Ishikawa (cell line): ENCODE data around the gene ZNF547.
A peak's percentile ranks its signal among the peaks of the same experiment; 100 is the strongest.

Source experiments
- CEBPB ChIP-seq: IDR thresholded peaks from 2 replicates; pipeline ENCODE4 v1.6.1; 2012
- CREB1 ChIP-seq: IDR thresholded peaks from 2 replicates; pipeline ENCODE4 v1.6.1; 2012; ENCODE audit warnings: low read depth
- EGR1 ChIP-seq: IDR thresholded peaks from 2 replicates; pipeline ENCODE4 v1.6.1; 2012
- EP300 ChIP-seq: IDR thresholded peaks from 2 replicates; pipeline ENCODE4 v1.6.1; 2012; ENCODE audit warnings: borderline replicate concordance
- FOXM1 ChIP-seq: IDR thresholded peaks from 2 replicates; pipeline ENCODE4 v1.6.1; 2012; ENCODE audit warnings: low read depth, borderline replicate concordance
- NFIC ChIP-seq: IDR thresholded peaks from 2 replicates; pipeline ENCODE4 v1.6.1; 2012
- RAD21 ChIP-seq: IDR thresholded peaks from 2 replicates; pipeline ENCODE4 v1.6.1; 2012; ENCODE audit warnings: low read depth
- TAF1 ChIP-seq: IDR thresholded peaks from 2 replicates; pipeline ENCODE4 v1.6.1; 2012; ENCODE audit warnings: low read depth, mild to moderate bottlenecking
- TCF12 ChIP-seq: IDR thresholded peaks from 2 replicates; pipeline ENCODE4 v1.6.1; 2012; ENCODE audit warnings: low read depth
- TEAD4 ChIP-seq: IDR thresholded peaks from 2 replicates; pipeline ENCODE4 v1.6.1; 2012
- YY1 ChIP-seq: IDR thresholded peaks from 2 replicates; pipeline ENCODE4 v1.6.1; 2012; ENCODE audit warnings: low read depth
- ZBTB7A ChIP-seq: IDR thresholded peaks from 2 replicates; pipeline ENCODE4 v1.6.1; 2012; ENCODE audit warnings: low read depth
- TF ChIP-seq, protein P1 (sequence below): IDR thresholded peaks from 2 replicates; pipeline ENCODE4 v1.6.1; 2012
- TF ChIP-seq, protein P2 (sequence below): IDR thresholded peaks from 2 replicates; pipeline ENCODE4 v1.6.1; 2012
- TF ChIP-seq, protein P3 (sequence below): IDR thresholded peaks from 2 replicates; pipeline ENCODE4 v1.6.1; 2012; ENCODE audit warnings: low read depth, mild to moderate bottlenecking

ZNF547 gene

DNA sequence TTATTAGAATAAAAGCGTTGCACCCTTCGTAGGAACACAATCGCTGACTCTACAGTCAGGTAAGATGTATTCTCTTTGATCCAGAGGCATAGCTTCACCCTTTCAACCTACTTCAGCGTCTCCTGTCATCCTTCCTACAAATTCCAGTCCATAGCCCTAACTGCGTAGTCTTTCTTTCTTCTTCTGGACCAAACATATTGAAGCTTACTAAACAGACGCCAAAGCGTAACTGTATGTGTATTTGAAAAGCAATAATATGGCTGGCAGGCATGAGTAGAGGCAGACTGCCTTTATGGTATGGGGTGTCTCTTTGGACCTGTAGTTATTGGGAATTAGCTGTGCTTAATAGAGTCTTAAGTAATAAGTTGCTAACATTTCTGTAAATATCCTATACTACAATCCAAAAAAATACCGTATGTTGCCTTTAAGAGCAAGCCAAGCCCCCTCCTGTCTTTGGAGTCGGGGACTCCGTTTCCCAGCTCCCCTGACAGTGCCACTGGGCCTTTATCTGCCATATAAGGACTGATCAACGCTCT, 25.9 kb downstream of the ZNF547 start:
- TF ChIP-seq NFIC (no peak), RAD21 (no peak), EP300 (no peak)

DNA sequence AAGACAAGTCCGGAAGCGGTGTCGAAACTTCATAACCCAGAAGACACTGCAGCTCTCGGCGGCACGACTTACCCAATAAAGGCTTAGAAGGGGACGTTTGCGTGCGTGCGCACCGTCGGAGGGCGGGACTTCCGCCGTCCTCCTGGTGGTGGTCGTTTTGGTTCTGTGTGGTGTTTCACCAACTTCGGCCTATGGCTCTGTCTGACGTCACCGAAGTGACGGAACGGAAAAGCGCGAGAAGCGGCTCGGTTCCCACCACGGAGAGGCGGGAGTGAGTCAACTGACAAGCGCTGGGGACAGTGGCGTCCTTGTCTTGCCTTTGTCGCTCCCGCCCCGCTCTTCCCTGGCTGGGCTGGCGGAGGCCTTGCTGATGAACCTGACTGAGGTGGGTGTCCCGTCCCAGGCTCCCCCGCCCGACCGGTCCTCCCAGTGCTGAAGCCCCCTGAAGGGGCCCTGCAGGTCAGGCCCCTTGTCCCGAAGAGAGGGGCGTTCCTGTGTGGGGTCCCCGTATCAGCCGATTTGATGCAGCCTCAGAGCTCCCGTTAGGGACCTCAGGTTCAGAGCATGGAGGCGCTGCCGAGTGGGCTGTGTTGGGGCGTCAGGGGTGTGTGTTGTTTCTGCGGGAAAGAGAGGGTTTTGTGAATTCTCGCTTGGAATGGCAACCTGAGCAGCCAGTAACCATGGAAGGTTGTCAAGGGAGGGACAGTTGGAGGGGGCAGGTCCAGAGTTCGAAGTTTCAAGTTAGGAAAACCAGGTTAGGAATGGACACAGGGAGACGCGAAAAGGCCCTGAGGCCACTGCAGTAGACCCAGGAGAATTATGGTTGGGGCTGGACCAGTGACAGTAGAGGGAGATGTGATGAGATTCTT, 26.6 kb downstream of the ZNF547 start, which contains the start of gene ZNF548:
TSS of gene ZNF548 (plus strand) at position 125 of the 869 bp plus-strand sequence. CDS start at position 371, 246 bp downstream.
- TF ChIP-seq CREB1, result peak; percentile 60
- TF ChIP-seq TAF1, result no peak
- TF ChIP-seq TCF12, result peak; percentile 39; the same call in 1 of the 2 replicates
- no peak for TF ChIP-seq ZBTB7A
- TF ChIP-seq, protein P1, sequence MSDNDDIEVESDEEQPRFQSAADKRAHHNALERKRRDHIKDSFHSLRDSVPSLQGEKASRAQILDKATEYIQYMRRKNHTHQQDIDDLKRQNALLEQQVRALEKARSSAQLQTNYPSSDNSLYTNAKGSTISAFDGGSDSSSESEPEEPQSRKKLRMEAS, result 0 out of 2 replicates have a peak, but pooled peaks have one; percentile 22
- TF ChIP-seq CEBPB, result peak; percentile 49; the same call in 1 of the 2 replicates

DNA sequence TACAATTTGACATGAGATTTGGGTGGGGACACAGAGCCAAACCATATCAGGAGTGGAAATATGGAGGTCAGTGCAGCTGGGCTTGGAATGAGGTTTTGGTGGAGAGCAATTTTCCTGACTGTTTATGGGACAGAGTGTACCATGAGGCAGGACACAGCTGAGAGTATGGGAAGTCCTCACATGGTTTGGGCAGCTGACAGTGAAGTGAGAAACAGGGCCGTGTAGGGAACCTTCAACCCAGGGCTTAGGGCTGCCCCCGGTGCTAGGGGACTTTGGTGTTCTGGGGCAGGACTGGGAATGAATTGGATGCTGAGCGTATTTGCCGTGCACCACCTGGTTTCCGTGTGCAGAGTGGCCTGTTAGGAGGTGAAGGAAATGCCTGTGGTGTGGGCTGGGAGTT, 32.4 kb downstream of the ZNF547 start:
- TF ChIP-seq NFIC (no peak), TCF12 (no peak), TEAD4 (no peak), CREB1 (no peak), EGR1 (no peak), RAD21 (no peak), ZBTB7A (no peak), FOXM1 (no peak), YY1 (no peak), TAF1 (no peak), CEBPB (no peak)
- TF ChIP-seq, protein P2, sequence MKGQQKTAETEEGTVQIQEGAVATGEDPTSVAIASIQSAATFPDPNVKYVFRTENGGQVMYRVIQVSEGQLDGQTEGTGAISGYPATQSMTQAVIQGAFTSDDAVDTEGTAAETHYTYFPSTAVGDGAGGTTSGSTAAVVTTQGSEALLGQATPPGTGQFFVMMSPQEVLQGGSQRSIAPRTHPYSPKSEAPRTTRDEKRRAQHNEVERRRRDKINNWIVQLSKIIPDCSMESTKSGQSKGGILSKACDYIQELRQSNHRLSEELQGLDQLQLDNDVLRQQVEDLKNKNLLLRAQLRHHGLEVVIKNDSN, result no peak
- TF ChIP-seq, protein P1, result no peak
- TF ChIP-seq, protein P3, sequence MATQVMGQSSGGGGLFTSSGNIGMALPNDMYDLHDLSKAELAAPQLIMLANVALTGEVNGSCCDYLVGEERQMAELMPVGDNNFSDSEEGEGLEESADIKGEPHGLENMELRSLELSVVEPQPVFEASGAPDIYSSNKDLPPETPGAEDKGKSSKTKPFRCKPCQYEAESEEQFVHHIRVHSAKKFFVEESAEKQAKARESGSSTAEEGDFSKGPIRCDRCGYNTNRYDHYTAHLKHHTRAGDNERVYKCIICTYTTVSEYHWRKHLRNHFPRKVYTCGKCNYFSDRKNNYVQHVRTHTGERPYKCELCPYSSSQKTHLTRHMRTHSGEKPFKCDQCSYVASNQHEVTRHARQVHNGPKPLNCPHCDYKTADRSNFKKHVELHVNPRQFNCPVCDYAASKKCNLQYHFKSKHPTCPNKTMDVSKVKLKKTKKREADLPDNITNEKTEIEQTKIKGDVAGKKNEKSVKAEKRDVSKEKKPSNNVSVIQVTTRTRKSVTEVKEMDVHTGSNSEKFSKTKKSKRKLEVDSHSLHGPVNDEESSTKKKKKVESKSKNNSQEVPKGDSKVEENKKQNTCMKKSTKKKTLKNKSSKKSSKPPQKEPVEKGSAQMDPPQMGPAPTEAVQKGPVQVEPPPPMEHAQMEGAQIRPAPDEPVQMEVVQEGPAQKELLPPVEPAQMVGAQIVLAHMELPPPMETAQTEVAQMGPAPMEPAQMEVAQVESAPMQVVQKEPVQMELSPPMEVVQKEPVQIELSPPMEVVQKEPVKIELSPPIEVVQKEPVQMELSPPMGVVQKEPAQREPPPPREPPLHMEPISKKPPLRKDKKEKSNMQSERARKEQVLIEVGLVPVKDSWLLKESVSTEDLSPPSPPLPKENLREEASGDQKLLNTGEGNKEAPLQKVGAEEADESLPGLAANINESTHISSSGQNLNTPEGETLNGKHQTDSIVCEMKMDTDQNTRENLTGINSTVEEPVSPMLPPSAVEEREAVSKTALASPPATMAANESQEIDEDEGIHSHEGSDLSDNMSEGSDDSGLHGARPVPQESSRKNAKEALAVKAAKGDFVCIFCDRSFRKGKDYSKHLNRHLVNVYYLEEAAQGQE, result no peak

DNA sequence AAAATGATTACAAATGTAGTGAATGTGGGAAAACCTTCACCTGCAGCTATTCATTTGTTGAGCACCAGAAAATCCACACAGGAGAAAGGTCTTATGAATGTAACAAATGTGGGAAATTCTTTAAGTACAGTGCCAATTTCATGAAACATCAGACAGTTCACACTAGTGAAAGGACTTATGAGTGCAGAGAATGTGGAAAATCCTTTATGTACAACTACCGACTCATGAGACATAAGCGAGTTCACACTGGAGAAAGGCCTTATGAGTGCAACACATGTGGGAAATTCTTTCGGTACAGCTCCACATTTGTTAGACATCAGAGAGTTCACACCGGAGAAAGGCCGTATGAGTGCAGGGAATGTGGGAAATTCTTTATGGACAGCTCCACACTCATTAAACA, 35.5 kb downstream of the ZNF547 start:
- TF ChIP-seq TAF1 (no peak), CEBPB (no peak), CREB1 (no peak), FOXM1 (no peak), NFIC (no peak), YY1 (no peak), RAD21 (no peak), TEAD4 (no peak), EGR1 (no peak), ZBTB7A (no peak), EP300 (no peak), TCF12 (no peak)
- TF ChIP-seq, protein P2, result no peak
- TF ChIP-seq, protein P3, result no peak
- TF ChIP-seq, protein P1, result no peak

DNA sequence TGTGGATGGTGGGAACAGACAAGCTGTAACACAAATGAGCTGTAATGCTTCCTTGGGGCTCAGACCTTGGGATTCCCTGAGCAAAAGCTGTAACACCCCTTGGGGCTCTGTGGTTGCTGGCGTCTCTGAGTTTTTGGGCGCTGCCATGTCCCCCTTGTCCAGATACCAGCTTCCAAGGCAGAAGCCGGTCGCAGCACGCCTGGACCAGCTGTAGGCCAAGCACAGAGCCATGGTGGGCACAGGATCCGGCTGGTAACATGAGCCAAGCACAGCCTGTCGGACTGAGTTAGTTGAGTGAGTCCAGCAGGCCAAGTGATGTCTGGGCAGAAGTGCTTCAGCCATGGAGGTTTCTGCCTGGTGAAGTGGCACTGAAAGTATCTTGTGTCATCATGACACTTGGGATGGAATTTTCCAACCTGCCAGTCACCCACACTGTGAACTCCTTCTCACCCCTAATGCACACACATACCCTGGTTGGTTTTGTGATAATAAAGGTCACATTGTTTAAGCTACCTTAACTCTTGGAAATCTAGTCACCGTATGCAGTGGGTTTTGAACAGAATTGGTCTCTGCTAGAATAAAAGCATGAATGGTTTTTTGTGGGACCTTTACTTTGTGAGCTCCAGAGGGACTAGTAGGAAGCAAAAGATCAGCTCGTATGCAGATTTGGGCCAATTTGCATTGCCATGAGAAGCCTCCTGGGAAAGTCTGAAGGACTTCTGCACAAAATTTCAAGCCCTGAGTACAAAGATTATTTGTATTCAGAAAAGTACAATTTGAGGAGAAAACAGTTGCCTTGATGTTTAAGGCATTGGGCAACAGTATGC, 40.6 kb downstream of the ZNF547 start:
- TF ChIP-seq, protein P3, result no peak
